ENCODE measurements around the gene MMP25. TPM values are rescaled to one million over a fixed set of nuclear protein-coding genes. Genes with fewer than 3 reads are reported as not detected.

MMP25 gene
- total and polyA plus RNA-seq, 9 of the 15 experiments (the other 6 are each of a cell fraction or from before 2014, with no cell fraction given), result 0.03 to 0.04 TPM; not detected in 7

DNA sequence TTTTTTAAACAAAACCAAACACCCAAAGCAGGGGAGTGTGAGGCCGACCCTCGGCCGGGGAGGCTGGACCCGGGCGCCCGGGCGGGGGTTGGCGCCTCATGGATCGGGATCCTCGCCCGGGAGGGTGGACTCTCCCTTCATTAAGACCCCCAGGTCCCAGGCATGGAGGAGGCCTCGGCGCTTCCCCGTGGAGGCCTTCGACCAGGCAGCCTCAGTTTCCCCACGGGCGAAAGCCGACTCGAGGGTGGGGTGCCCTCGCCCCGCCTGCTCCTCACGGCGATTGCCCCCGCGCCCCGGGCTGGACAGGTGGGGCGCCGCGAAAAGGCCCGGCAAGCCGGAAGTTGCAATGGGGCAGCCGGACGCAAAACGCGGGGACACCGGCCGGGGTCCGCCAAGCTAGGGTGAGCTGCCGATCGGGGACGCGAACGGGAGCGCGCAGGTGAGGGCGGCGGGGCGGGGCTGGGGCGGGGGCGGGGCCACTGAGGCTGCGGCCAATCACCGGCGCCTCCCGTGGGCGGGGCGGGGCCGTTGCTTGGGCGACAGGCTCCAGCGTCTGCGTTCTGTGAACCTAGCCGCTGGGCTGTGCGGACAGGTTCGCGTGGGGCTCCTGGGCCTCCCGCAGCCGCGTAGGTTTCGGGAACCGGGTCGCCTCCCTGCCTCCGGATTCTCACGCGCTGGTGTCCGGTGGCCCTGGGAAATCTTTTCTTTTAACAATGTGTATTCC, 60.0 kb downstream of the MMP25 start (continued):
- TF ChIP-seq, protein P1, sequence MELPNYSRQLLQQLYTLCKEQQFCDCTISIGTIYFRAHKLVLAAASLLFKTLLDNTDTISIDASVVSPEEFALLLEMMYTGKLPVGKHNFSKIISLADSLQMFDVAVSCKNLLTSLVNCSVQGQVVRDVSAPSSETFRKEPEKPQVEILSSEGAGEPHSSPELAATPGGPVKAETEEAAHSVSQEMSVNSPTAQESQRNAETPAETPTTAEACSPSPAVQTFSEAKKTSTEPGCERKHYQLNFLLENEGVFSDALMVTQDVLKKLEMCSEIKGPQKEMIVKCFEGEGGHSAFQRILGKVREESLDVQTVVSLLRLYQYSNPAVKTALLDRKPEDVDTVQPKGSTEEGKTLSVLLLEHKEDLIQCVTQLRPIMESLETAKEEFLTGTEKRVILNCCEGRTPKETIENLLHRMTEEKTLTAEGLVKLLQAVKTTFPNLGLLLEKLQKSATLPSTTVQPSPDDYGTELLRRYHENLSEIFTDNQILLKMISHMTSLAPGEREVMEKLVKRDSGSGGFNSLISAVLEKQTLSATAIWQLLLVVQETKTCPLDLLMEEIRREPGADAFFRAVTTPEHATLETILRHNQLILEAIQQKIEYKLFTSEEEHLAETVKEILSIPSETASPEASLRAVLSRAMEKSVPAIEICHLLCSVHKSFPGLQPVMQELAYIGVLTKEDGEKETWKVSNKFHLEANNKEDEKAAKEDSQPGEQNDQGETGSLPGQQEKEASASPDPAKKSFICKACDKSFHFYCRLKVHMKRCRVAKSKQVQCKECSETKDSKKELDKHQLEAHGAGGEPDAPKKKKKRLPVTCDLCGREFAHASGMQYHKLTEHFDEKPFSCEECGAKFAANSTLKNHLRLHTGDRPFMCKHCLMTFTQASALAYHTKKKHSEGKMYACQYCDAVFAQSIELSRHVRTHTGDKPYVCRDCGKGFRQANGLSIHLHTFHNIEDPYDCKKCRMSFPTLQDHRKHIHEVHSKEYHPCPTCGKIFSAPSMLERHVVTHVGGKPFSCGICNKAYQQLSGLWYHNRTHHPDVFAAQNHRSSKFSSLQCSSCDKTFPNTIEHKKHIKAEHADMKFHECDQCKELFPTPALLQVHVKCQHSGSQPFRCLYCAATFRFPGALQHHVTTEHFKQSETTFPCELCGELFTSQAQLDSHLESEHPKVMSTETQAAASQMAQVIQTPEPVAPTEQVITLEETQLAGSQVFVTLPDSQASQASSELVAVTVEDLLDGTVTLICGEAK (IDR thresholded peaks at IDR 0.05), result peak; percentile 98
- TF ChIP-seq, protein P1 (CRISPR knock-in tag; IDR thresholded peaks at IDR 0.05), result no peak
- TF ChIP-seq RBM14 (IDR thresholded peaks at IDR 0.05; ENCODE audit: borderline replicate concordance, insufficient read depth, low read depth, low read length), result no peak
- 0 out of 2 replicates have a peak, but pooled peaks have one; percentile 43 for TF ChIP-seq ZNF174 (CRISPR knock-in tag; IDR thresholded peaks at IDR 0.05)
- TF ChIP-seq, protein P2, sequence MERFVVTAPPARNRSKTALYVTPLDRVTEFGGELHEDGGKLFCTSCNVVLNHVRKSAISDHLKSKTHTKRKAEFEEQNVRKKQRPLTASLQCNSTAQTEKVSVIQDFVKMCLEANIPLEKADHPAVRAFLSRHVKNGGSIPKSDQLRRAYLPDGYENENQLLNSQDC (CRISPR knock-in tag; IDR thresholded peaks at IDR 0.05), result no peak
- peak; percentile 61 for TF ChIP-seq BCOR (IDR thresholded peaks at IDR 0.05)
- TF ChIP-seq JUND (IDR thresholded peaks at IDR 0.05; ENCODE audit: borderline replicate concordance, low read depth, low read length), result 0 out of 2 replicates have a peak, but pooled peaks have one; percentile 44
- no peak; the same call in 2 of the 3 replicates for TF ChIP-seq JUND (tag; IDR thresholded peaks at IDR 0.05; ENCODE audit: borderline replicate concordance, low read depth, low read length)
- no peak for TF ChIP-seq ZNF551 (CRISPR knock-in tag; IDR thresholded peaks at IDR 0.05)
- TF ChIP-seq RBM25 (IDR thresholded peaks at IDR 0.05; ENCODE audit: low read depth, low read length, severe bottlenecking), result peak; percentile 32
- TF ChIP-seq ZEB2 (IDR thresholded peaks at IDR 0.05), result 0 out of 2 replicates have a peak, but pooled peaks have one; percentile 74

Measured in K562 (cell line).